ENCODE measurements around the gene PRKAR1B.

Gene PRKAR1B

GRCh38 chr7:594212-594913, 132.7 kb downstream of the PRKAR1B start:
- DNase-seq (ENCODE audit: extremely low read depth in 1 of 2, low read depth in 1 of 2): no peak

GRCh38 chr7:593324-594115, 133.6 kb downstream of the PRKAR1B start:
- no peak for DNase-seq (ENCODE audit: extremely low read depth in 1 of 2, low read depth in 1 of 2)

- no peak for DNase-seq (ENCODE audit: extremely low read depth in 1 of 2, low read depth in 1 of 2)
These were observed 135.0 kb downstream of the PRKAR1B start for GRCh38 chr7:591856-592628.

- no peak for DNase-seq (ENCODE audit: extremely low read depth in 1 of 2, low read depth in 1 of 2)
These were observed 136.1 kb downstream of the PRKAR1B start for GRCh38 chr7:590731-591551.

GRCh38 chr7:589781-590575, 137.1 kb downstream of the PRKAR1B start:
- no peak for DNase-seq (ENCODE audit: extremely low read depth in 1 of 2, low read depth in 1 of 2)

- DNase-seq (ENCODE audit: extremely low read depth in 1 of 2, low read depth in 1 of 2): no peak
These were observed 139.3 kb downstream of the PRKAR1B start for GRCh38 chr7:587767-588166.

GRCh38 chr7:586494-586893, 140.6 kb downstream of the PRKAR1B start:
- DNase-seq (ENCODE audit: extremely low read depth in 1 of 2, low read depth in 1 of 2): no peak

- DNase-seq (ENCODE audit: extremely low read depth in 1 of 2, low read depth in 1 of 2): no peak
These were observed 141.2 kb downstream of the PRKAR1B start for GRCh38 chr7:585873-586272.

- DNase-seq (ENCODE audit: extremely low read depth in 1 of 2, low read depth in 1 of 2): no peak
These were observed 141.8 kb downstream of the PRKAR1B start for GRCh38 chr7:585229-585711.

GRCh38 chr7:584820-585219, 142.3 kb downstream of the PRKAR1B start:
- no peak for DNase-seq (ENCODE audit: extremely low read depth in 1 of 2, low read depth in 1 of 2)

- peak; percentile 77 to 87 for DNase-seq (ENCODE audit: extremely low read depth in 1 of 2, low read depth in 1 of 2)
These were observed 143.0 kb downstream of the PRKAR1B start for GRCh38 chr7:584122-584465.

- no peak for DNase-seq (ENCODE audit: extremely low read depth in 1 of 2, low read depth in 1 of 2)
These were observed 143.5 kb downstream of the PRKAR1B start for GRCh38 chr7:583410-584121.

GRCh38 chr7:582931-583330, 144.2 kb downstream of the PRKAR1B start:
- no peak for DNase-seq (ENCODE audit: extremely low read depth in 1 of 2, low read depth in 1 of 2)

- no peak for DNase-seq (ENCODE audit: extremely low read depth in 1 of 2, low read depth in 1 of 2)
These were observed 144.8 kb downstream of the PRKAR1B start for GRCh38 chr7:582081-582835.

- no peak for DNase-seq (ENCODE audit: extremely low read depth in 1 of 2, low read depth in 1 of 2)
These were observed 148.7 kb downstream of the PRKAR1B start for GRCh38 chr7:578386-578785.

GRCh38 chr7:577741-578370, 149.2 kb downstream of the PRKAR1B start:
- DNase-seq (ENCODE audit: extremely low read depth in 1 of 2, low read depth in 1 of 2): no peak

- no peak for DNase-seq (ENCODE audit: extremely low read depth in 1 of 2, low read depth in 1 of 2)
These were observed 149.8 kb downstream of the PRKAR1B start for GRCh38 chr7:577278-577665.

All from activated CD8-positive, alpha-beta memory T cell treated with anti-CD3 and anti-CD28 coated beads for 1 hour (primary cell).